Activated CD4-positive, alpha-beta memory T cell treated with anti-CD3 and anti-CD28 coated beads, Interleukin-2, amount 10 ng/mL, durations not matched to agents 7 days and 5 days (primary cell): Measurements from ENCODE around the gene ARHGEF40. TPM values are rescaled to one million over a fixed set of nuclear protein-coding genes. Genes with fewer than 3 reads are reported as not detected.

Experiments
- CTCF ChIA-PET: fragments of 350-600 bp; sonication (Branson Sonifier 250); formaldehyde crosslinking; loops from one replicate; lab custom pipeline; 2021; ENCODE audit warnings: antibody characterized with exemption, inconsistent platforms; lab: Charles Lee
- POLR2A ChIA-PET: fragments of 350-600 bp; sonication (Branson Sonifier 250); formaldehyde crosslinking; loops from one replicate; lab custom pipeline; 2021; ENCODE audit warnings: antibody characterized with exemption; lab: Charles Lee
- DNase-seq: peaks from one replicate; pipeline ENCODE4 v3.0.0-alpha.2; 2020
- H3K27ac Mint-ChIP-seq: one replicate; pipeline ENCODE4 v1.8.0; 2021; ENCODE audit warnings: mild to moderate bottlenecking, mixed read lengths
- H3K27me3 Mint-ChIP-seq: one replicate; pipeline ENCODE4 v1.8.0; 2021; ENCODE audit warnings: mixed read lengths
- H3K36me3 Mint-ChIP-seq: one replicate; pipeline ENCODE4 v1.8.0; 2021; ENCODE audit warnings: low read depth, mixed read lengths
- H3K4me1 Mint-ChIP-seq: one replicate; pipeline ENCODE4 v1.8.0; 2021; ENCODE audit warnings: mixed read lengths
- H3K4me3 Mint-ChIP-seq: one replicate; pipeline ENCODE4 v1.8.0; 2021; ENCODE audit warnings: mild to moderate bottlenecking, mixed read lengths
- H3K9me3 Mint-ChIP-seq: one replicate; pipeline ENCODE4 v1.8.0; 2021; ENCODE audit warnings: mixed read lengths
- total RNA-seq, 2 experiments: library from RNA; stranded (reverse); gene quantifications; one replicate each; pipeline ENCODE4 v1.2.3, GENCODE V29; 2021

ARHGEF40 gene
- total RNA-seq, 2 experiments from 2014 or later: 0.18 to 0.28 TPM

- ChIA-PET CTCF (interaction anchor here (0.9 kb wide), 1 partner anchor 10 kb away, joined by 3 read pairs; no protein-coding TSS in a partner anchor), POLR2A (no interaction called here)
- no peak overlapping the region for H3K27ac Mint-ChIP-seq
- peak overlapping the region; percentile 18 for H3K4me3 Mint-ChIP-seq
- DNase-seq: no peak
- H3K27me3 Mint-ChIP-seq: peaks cover 22% of the 10 kb centered on the region
- peaks cover 44% of the 10 kb centered on the region for H3K4me1 Mint-ChIP-seq
- H3K9me3 Mint-ChIP-seq: no peaks in the 10 kb centered on the region
- no peaks in the 10 kb centered on the region for H3K36me3 Mint-ChIP-seq
Observed at GRCh38 chr14:21099596-21099985, 29.5 kb downstream of the ARHGEF40 start.

DNA sequence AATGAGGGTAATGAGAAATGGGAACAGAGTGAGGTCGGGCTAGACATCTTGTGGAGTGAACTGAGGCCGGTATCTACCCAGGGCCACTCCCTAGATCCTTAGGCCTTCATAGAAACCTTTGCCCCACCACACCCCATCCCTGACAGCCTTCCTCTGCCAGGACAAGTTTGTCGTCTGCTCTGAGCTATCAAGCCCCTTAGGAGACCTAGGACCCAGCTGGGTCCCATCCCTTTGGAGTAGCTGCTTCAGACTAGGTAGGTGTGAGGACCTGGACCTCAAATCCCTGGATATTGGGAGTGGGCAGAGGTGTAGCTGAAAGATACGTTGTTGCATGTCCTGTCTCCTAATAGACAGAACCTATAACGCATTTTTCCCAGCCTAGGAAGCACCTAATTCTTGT is 30.8 kb downstream of the ARHGEF40 start, which contains the start of gene TMEM253:
Gene TMEM253, plus strand, starts transcription at position 136 of the 400 bp plus-strand sequence. CDS start 278 bp downstream, outside the sequence.
- H3K4me1 Mint-ChIP-seq: peaks cover 51% of the 10 kb centered on the region
- H3K9me3 Mint-ChIP-seq: no peaks in the 10 kb centered on the region
- H3K4me3 Mint-ChIP-seq: no peak within 1 kb of the TSS
- ChIA-PET POLR2A (interaction anchor here (4.4 kb wide), 1 partner anchor 12 kb away, joined by 31 read pairs; no protein-coding TSS in a partner anchor), CTCF (interaction anchor here (1.0 to 10.3 kb wide), 6 partner anchors 7 to 129 kb away, joined by 3 to 159 read pairs (median 52); no protein-coding TSS in a partner anchor)
- H3K27ac Mint-ChIP-seq: no peak within 1 kb of the TSS
- H3K27me3 Mint-ChIP-seq: peaks cover 21% of the 10 kb centered on the region
- no peaks in the 10 kb centered on the region for H3K36me3 Mint-ChIP-seq
- no peak for DNase-seq

GRCh38 chr14:21101802-21102413 is 31.8 kb downstream of the ARHGEF40 start:
- peaks cover 20% of the 10 kb centered on the region for H3K27me3 Mint-ChIP-seq
- ChIA-PET POLR2A (interaction anchor here (1.3 to 4.4 kb wide), 5 partner anchors 10 to 36 kb away, joined by 3 to 31 read pairs (median 16); partner anchors contain the start of gene ARHGEF40), CTCF (interaction anchor here (0.6 to 10.3 kb wide), 7 partner anchors 8 to 354 kb away, joined by 3 to 159 read pairs (median 23); partner anchors contain the start of gene CHD8)
- H3K27ac Mint-ChIP-seq: peak overlapping the region; percentile 76
- peak overlapping the region; percentile 88 for H3K4me3 Mint-ChIP-seq
- H3K4me1 Mint-ChIP-seq: peaks cover 54% of the 10 kb centered on the region
- no peak for DNase-seq
- no peaks in the 10 kb centered on the region for H3K9me3 Mint-ChIP-seq
- H3K36me3 Mint-ChIP-seq: no peaks in the 10 kb centered on the region

DNA sequence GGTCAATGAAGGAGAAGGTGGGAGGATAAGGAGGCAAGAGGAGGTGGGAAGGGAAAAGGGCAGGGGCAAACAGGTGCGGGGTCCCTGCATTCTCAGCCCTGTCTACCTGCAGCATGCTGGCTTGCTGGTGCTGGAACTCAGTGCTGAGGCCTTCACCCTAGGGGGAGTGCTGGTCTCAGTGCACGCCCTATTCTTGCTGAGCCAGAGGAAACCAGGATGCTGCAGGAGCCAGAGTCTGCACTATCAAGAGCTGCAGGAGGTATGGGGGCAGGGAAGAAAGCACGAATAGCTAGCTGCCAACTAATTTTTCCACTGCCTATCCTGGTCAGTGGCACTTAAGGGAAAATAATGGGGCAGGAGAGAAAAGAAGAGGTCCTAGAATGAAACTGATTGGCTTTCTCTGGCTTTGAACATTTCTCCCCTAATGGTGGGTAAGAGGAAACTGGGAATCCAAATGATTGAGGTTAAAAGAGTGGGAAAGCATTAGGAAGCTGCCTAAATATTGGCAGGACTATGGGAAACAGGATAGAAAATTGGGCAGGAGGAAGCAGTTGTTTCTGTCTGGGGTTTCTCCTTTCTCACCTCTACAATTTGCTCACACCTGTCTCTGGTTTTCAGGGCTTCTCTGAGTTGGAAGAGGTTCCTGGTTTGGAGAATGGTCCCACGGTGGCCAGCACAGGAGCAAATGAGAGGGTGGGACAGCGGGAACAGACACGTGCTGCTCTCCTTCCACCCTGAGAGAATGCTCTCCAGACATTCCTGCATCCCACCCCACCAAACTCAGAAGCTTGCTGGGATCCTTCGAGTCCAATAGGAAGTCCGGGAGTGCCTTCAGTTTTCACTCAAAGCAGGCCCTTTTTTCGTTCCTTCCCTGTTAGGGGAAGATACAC is 32.7 kb downstream of the ARHGEF40 start:
- DNase-seq: no peak
- Mint-ChIP-seq H3K4me3 (peak overlapping the region; percentile 88), H3K9me3 (no peaks in the 10 kb centered on the region), H3K4me1 (peaks cover 53% of the 10 kb centered on the region), H3K27ac (peak overlapping the region; percentile 78), H3K27me3 (peaks cover 14% of the 10 kb centered on the region), H3K36me3 (no peaks in the 10 kb centered on the region)
- ChIA-PET POLR2A (interaction anchor here (0.7 to 4.4 kb wide), 15 partner anchors 8 to 421 kb away, joined by 3 to 31 read pairs (median 5); partner anchors contain the start of genes ARHGEF40 and METTL3), CTCF (interaction anchor here (0.8 to 10.3 kb wide), 13 partner anchors 9 to 162 kb away, joined by 3 to 159 read pairs (median 13); partner anchors contain the start of genes ARHGEF40 and NDRG2)

DNA sequence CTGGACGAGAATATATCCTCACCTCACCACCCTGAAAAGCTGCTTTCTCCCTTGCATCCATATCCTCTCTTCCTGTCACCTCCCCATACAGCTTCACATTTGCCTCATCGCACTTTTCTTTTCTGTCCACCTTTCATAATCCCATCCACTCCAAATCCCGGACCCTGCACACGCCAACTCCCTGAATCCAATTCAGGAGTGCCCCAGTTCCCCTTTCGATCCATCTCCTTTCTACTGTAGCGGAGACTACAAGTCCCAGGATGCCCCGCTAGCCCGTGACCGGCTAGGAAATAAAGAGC is 33.3 kb downstream of the ARHGEF40 start:
- H3K36me3 Mint-ChIP-seq: no peaks in the 10 kb centered on the region
- peak overlapping the region; percentile 78 for H3K27ac Mint-ChIP-seq
- peaks cover 53% of the 10 kb centered on the region for H3K4me1 Mint-ChIP-seq
- CTCF ChIA-PET: interaction anchor here (0.8 to 10.3 kb wide), 14 partner anchors 9 to 161 kb away, joined by 3 to 159 read pairs (median 8); partner anchors contain the start of genes ARHGEF40 and NDRG2
- DNase-seq: no peak
- peaks cover 14% of the 10 kb centered on the region for H3K27me3 Mint-ChIP-seq
- POLR2A ChIA-PET: interaction anchor here (0.7 to 4.4 kb wide), 17 partner anchors 8 to 760 kb away, joined by 3 to 31 read pairs (median 5); partner anchors contain the start of genes ARHGEF40, METTL3 and PARP2
- no peaks in the 10 kb centered on the region for H3K9me3 Mint-ChIP-seq
- H3K4me3 Mint-ChIP-seq: peak overlapping the region; percentile 88

DNA sequence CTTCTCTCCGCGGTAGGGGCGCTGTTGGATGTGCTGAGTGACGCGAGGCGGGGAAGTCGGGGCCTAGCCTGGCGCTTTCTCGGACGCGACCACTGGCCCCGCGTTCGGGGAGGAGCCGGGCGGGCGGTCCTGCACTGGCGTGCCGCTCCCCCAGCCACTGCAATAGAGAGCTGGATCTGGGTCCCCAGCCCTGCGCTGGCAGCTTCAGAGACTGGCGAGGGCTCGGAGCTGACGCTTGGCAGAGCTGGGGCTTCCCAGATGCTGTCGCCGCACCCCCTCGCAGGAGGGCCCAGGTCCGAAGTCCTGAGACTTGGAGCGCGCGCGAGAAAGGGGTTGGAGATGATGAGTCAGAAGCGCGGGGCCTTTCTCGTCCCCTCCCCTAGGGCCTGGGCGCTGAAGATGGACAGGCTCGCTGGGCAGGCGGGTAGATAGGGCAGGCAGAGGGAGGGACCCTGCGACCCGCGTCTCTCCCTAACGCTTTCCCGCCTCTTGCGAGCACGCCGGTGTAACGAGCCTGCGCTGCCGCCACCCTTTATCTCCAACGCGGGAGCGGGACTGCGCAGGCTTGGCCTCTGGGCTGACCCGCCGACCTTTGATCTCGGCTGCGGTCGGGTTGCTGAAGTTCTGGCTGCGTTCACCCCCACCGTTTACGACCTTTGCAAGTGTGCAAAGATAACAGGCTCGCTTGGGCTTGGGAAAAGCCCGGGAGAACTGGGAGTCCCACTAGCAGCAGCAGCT is 33.8 kb downstream of the ARHGEF40 start:
- DNase-seq: peak; percentile 96
- no peaks in the 10 kb centered on the region for H3K9me3 Mint-ChIP-seq
- no peaks in the 10 kb centered on the region for H3K36me3 Mint-ChIP-seq
- H3K4me3 Mint-ChIP-seq: peak overlapping the region; percentile 88
- peaks cover 10% of the 10 kb centered on the region for H3K27me3 Mint-ChIP-seq
- ChIA-PET POLR2A (interaction anchor here (0.7 to 4.4 kb wide), 26 partner anchors 9 to 761 kb away, joined by 3 to 31 read pairs (median 4); partner anchors contain the start of genes ARHGEF40, METTL3 and PARP2), CTCF (interaction anchor here (0.6 to 10.3 kb wide), 30 partner anchors 10 to 761 kb away, joined by 3 to 159 read pairs (median 4); partner anchors contain the start of genes ARHGEF40, METTL3, NDRG2 and RAB2B)
- peak overlapping the region; percentile 78 for H3K27ac Mint-ChIP-seq
- H3K4me1 Mint-ChIP-seq: peaks cover 50% of the 10 kb centered on the region

DNA sequence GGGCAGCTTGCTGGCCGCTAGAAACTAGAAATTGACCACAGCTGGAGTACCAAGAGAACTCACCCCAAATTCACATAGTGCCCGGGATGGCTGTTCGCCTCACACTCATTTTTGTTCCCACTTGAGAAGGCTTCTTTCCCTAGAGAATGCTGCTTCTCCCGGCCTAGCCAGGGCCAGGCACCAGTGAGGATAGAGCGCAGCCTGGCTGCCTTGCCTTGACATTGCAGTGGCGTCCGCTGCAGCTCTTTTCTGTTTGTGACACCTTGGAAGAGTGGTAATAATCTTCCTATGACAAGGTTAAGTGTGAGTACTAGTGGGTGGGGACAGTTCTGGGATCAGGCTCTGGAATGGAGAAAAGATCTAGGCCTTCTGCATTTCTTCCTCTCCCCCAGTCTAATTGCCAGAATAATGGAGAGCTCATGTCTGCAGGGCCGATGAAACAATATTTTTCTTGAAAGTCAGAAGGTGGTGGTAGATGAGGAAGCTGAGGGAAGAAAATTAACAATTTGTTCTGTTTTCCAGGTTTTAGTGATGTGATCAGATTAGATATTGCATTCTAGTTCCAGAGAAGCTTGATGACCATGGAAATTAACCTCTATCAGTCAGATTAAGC is 34.5 kb downstream of the ARHGEF40 start:
- peaks cover 47% of the 10 kb centered on the region for H3K4me1 Mint-ChIP-seq
- peak overlapping the region; percentile 88 for H3K4me3 Mint-ChIP-seq
- no peaks in the 10 kb centered on the region for H3K9me3 Mint-ChIP-seq
- peak overlapping the region; percentile 78 for H3K27ac Mint-ChIP-seq
- H3K27me3 Mint-ChIP-seq: peaks cover 4% of the 10 kb centered on the region
- ChIA-PET CTCF (interaction anchor here (0.6 to 10.3 kb wide), 29 partner anchors 10 to 762 kb away, joined by 3 to 159 read pairs (median 4); partner anchors contain the start of genes ARHGEF40, METTL3, NDRG2 and RAB2B), POLR2A (interaction anchor here (0.7 to 4.4 kb wide), 21 partner anchors 9 to 762 kb away, joined by 3 to 31 read pairs (median 4); partner anchors contain the start of gene PARP2)
- DNase-seq: peak; percentile 72
- H3K36me3 Mint-ChIP-seq: no peaks in the 10 kb centered on the region

GRCh38 chr14:21105095-21105494 is 35.0 kb downstream of the ARHGEF40 start:
- no peaks in the 10 kb centered on the region for H3K36me3 Mint-ChIP-seq
- peak overlapping the region; percentile 88 for H3K4me3 Mint-ChIP-seq
- DNase-seq: no peak
- peak overlapping the region; percentile 78 for H3K27ac Mint-ChIP-seq
- no peaks in the 10 kb centered on the region for H3K27me3 Mint-ChIP-seq
- H3K9me3 Mint-ChIP-seq: no peaks in the 10 kb centered on the region
- CTCF ChIA-PET: interaction anchor here (0.6 to 10.3 kb wide), 26 partner anchors 9 to 406 kb away, joined by 3 to 159 read pairs (median 4); partner anchors contain the start of genes ARHGEF40, METTL3, RAB2B and RNASE7
- POLR2A ChIA-PET: interaction anchor here (0.7 to 4.4 kb wide), 14 partner anchors 8 to 373 kb away, joined by 3 to 31 read pairs (median 4); no protein-coding TSS in a partner anchor
- H3K4me1 Mint-ChIP-seq: peaks cover 49% of the 10 kb centered on the region

DNA sequence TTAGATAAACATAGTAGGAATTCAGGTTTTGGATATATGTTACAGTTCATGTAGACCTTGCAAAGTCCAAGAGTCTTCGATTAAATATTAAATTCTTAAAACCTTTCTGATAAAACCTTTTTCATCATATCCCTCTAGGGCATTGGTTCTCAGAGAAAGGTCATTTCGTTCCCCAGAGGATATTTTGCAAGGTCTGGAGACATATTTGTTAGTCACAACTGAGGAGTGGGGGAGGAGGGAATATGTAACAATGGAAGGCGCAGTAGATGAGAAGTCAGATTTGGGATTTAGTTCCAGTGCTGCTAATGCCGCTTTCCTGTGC is 36.0 kb downstream of the ARHGEF40 start:
- peaks cover 50% of the 10 kb centered on the region for H3K4me1 Mint-ChIP-seq

DNA sequence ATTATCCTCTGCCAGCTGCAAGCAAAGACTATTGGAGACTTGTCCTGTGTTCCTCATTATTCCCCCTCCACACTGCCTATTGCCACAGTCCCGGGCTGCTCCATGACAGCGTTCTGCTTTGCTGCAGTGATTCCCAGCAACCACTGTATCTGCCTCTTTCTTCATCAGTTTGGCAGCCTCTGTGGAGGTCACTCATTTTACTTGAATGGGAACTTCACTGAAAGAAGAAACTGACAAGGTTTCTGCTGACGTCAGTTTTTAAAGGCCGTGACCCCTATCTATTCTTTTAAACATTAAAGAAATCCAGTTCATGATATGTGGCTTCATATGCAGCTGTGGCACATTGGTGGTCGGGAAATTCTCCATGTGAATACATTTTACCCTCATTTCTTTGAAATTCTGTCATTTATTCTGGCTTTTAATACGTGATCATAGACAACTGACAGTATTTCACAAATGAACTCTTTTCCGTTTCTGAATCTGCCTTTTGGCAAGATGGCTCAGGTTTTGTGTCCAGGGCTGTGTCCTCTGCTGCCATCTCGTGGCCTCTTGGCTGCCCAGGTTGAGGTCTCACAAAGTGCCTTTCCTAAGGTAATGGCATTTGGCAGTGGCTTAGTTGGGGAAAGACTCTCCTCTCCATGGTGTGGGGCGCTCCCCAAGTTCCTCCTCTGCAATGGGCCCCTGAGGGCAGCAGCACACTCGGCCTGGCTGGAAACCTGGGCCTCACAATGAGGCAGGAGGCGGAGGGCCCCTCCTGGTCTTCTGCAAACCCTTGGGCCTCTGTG is 36.6 kb downstream of the ARHGEF40 start:
- Mint-ChIP-seq H3K4me3 (no peak overlapping the region), H3K36me3 (no peaks in the 10 kb centered on the region), H3K4me1 (peaks cover 47% of the 10 kb centered on the region), H3K9me3 (no peaks in the 10 kb centered on the region), H3K27me3 (no peaks in the 10 kb centered on the region), H3K27ac (no peak overlapping the region)
- POLR2A ChIA-PET: no interaction called here
- DNase-seq: peak; percentile 80
- CTCF ChIA-PET: interaction anchor here (1.1 to 10.3 kb wide), 5 partner anchors 13 to 135 kb away, joined by 4 to 159 read pairs (median 23); no protein-coding TSS in a partner anchor

More for the DNA sequence above, 36.0 kb downstream of the ARHGEF40 start:
- ChIA-PET CTCF (interaction anchor here (1.1 to 10.3 kb wide), 7 partner anchors 12 to 135 kb away, joined by 4 to 159 read pairs (median 52); no protein-coding TSS in a partner anchor), POLR2A (no interaction called here)
- H3K4me3 Mint-ChIP-seq: no peak overlapping the region
- DNase-seq: no peak
- no peaks in the 10 kb centered on the region for H3K9me3 Mint-ChIP-seq
- H3K27me3 Mint-ChIP-seq: no peaks in the 10 kb centered on the region
- H3K27ac Mint-ChIP-seq: no peak overlapping the region
- no peaks in the 10 kb centered on the region for H3K36me3 Mint-ChIP-seq
